Midbrain (tissue), 1 donor: ENCODE data around the gene SEPTIN7.
A peak's percentile ranks its signal among the peaks of the same experiment; 100 is the strongest.
"Not testable (repeated sequence)": the region's sequence is repeated elsewhere in the genome, so short reads cannot be mapped to it uniquely, and the experiment has no call there.

Source experiments
- DNase-seq: peaks from one replicate; lab custom pipeline; 2025; lab: John Stamatoyannopoulos, UW

SEPTIN7 gene

DNA sequence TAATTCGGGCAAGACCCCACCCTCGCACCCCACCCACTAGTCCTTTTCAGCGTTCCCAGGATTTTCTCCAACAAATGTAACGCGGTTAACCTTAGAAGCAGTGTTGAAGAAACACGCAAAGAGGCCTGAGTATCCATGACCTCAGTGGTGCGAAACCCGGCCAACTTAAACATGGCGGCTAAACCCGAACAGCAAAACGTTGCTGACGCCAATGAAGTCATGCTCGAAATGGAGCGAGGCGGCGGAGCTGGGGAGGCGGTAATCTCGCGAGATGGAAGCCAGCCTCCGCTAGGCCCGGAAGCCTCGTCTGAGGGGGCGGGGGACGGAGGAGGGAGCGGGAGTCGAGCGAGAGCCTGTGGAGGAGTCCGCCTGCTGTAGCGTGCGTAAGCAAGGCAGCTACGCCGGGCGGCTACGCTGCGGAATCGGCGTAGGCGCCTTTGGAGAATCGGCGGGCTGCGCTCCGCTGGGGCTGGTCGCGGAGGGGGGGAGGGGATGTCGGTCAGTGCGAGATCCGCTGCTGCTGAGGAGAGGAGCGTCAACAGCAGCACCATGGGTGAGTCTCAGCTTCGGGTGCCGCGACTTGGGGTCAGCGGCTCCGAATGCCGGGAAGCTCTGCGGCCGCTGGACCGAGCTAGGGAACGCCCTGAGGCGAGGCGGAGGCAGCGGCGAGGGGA lies at the start of gene SEPTIN7:
SEPTIN7 (plus strand) TSS at position 340 of the 674 bp plus-strand sequence; CDS start at position 493, 153 bp downstream.
- peak; percentile 99 for DNase-seq

DNA sequence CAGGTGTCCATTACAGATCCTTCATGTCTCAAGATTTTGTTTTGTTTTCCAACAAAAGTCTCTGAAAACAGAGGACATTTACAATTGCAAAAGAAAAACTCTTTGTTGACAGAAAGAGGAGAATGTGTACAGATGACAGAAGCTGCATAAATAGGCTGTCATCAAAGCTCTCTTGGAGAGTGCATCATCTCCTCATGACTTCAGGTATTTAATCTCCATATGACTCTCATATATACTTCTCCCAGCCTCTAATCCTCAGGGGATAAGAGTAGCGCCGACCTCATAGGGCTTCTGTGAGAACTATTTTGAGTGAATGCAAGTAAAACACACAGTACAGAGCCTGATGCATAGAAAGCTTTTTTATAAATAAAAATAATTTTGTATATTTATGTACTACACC lies 48.1 kb upstream of the SEPTIN7 start:
- DNase-seq: no peak

DNA sequence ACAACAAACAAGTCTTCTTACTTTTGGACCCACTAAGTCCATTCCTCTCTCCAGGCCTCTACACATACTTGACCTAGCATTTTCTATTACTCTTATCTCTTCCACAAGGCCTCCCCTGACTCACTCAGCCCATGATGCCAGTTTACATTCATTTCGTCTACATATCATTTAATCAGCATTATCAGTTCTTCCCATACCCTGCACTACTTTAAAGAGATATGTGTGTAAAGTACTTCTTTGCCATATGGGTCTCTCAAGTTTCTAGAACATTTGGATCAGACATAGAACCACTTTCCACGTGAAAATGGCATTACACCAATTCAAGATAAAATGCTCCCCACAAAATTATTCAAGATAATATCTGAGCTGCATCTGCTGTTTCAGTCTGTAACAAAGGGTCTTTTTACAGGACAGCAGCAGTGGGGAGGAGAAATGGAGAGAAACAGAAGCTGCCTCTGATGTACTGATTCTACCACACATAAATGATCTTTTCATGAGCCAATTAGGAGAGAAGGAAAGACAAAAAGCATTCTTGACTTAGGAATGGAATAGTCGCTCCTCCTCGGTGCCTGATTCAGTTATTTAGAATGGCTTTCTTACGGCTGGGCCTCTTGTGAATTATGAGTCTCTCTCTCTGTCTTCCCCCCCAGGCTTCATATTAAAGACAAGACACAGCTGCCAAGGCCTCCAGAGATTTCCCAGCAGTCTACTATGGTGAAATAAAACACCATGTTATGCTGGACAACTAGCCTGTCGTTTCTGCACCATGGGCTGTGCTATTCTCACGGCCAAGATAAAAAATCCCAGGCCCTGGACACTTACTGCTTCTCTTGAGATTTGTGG lies 46.9 kb upstream of the SEPTIN7 start:
- peak; percentile 77 for DNase-seq

DNA sequence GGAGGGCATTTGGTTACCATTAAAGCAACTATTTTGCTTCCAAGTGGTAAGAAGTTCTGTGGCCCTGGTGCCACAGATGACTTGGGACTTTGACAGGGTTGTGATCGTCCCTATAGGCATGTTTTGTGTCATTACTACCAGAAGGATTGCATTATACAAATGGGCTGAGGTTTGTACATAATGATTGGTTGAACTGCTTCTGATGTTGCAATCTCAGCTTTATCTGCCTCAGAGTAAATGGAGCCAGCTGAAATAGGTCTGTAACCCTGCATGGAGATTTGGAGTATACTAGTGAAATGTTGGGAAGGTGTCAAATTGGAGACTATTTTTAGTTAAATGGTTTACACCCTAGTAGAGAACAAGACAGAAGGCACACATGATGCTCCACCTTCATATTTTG lies 46.1 kb upstream of the SEPTIN7 start:
- DNase-seq: no peak

DNA sequence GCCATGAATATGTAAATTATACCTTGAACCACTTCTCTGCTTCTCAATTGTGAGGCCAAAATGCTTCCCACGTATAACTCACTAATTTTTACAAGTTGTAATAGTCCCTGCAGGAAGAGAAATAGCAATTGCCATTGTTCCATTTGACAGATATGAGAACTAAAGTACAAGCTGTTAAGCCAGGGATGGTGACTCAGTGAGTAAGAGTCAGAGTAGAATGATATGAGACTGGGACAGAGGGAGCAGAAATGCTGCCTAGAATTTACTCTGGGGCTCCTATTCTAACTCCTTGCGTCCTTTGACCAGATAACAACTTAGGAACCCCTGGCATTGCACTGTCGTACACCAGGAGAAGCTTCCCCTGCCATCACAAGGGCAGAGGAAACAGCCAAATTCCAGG lies 45.1 kb upstream of the SEPTIN7 start:
- DNase-seq: no peak

DNA sequence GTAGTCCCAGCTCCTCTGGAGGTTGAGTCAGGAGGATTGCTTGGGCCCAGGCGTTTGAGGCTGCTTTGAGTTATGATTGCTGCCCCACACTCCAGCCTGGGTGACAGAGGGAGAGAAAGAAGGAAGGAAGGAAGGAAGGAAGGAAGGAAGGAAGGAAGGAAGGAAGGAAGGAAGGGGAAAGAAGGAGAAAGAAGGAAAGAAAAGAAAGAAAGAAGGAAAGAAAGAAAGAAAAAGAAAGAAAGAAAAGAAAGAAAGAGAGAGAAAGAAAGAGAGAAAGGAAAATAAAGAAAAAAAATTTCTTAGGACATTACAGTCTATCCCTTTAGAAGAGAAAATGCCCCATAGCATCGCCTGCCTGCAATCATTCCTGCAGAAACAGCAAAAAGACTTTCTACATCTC lies 44.4 kb upstream of the SEPTIN7 start:
- DNase-seq: not testable (repeated sequence)

DNA sequence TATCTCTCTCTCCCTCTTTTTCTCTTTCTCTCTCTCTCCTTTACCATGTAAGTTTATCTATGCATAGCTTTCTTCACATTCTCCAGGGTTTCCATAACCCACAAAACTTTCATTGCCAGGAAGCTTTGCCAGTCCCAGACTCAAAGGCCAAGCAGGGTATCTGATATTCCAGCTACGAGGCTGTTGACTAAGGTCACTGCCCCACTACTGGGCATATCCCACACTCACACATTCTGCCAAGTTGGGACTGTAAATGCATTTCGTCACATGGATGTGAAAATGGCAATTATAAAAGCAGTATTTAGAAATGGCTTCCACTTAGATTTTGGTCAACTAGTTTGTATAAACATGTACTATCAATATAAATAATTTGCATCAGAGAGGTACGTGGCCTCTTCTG lies 43.3 kb upstream of the SEPTIN7 start:
- no peak for DNase-seq

DNA sequence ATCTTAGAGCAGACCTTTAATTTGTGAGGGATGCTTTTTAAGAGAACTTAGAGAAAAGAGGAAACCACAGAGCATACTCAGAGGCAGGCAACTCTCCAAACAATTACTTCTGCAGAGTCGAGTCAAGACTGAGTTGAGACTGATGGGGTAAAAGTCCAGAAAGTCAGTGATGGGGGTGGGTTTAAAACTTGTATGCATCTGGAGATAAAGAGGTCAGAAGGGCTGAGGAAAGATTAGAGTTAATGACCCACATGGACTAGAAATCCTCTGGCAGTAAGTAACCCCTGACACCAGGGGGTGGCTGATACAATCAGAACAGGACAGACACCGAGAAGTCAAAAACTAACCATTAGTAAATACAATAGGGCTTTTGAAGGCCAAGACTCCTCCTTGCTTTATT lies 42.4 kb upstream of the SEPTIN7 start:
- DNase-seq: no peak

DNA sequence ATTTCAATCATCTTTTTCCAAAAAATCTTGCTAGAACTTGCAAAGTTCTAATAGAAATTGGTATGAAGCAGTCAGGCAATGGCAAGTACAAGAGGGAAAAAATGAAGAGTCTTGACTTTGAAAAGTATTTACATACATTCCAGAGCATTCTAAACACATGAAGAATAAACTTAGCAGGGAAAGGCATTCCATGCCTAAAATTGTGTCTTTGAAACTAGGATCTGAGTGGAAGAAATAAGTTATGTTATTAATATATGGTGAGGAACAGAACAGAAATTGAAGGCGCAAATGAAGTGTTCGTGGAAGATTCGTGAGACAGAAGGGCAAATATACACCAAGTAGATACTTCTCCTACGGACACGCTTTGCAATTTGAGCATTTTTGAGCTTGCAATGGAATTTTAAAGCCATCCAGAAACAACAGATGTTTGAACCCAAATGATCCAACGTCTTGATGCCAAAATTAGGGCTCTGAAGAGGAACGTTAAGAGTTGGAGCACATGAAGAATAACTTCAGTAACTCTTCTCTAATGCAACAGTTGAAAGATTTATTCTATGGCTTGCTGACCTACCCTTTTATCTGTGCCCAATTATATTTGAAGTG lies 40.6 kb upstream of the SEPTIN7 start:
- DNase-seq: no peak

DNA sequence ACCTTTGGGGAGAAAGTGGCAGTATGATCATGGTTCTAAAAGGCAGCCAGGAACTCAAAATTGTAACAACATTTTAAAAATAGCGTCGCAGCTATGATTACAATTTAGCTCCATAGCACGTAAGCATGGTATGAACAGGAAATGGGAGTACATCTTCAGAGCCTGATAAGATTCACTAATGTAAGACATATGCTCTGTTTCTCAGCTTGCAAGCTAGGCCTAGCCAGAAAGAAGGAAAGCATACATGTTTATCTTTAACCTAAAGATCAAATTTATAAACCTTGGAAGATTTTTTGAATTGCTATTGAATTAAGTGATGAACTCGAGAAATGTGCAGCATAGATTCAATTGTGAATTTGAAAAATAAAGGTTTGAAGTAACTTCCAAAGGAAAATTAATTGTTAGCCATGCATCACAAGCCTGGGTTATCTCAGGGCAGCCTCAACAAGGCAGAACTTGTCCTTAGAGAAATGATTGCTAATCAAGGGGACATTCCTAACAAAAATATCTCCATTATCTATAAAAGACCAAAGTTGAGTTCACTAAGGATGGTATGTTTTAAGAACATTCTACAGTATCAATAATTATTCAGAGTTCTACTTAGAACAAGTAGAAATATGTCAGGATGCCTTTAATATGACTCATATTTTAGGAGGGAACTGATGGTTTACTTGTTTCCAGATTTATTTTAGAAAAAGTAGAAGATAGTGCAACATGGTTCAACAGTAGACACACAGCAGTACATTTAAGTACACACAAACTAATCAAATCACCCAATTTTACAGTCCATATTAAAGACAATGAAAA lies 38.8 kb upstream of the SEPTIN7 start:
- no peak for DNase-seq

DNA sequence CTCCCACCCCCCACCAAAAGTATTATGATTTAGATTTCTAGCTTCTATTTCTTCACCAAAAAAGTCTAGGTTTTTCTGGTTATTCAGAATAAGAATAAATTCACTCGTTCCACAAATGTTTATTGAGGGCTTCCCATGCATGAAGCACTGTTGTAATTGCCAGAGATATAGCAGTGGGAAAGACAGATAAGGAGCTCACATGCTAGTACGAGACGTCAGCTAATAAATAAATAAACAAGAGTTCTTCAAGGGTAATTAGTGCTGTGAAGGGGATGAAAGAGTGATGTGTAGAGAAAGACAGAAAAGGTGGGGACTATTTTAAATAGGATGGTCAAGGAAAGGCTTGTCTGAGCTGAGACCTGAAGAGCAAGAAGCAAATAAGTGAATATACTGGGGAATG lies 38.1 kb upstream of the SEPTIN7 start:
- DNase-seq: no peak

DNA sequence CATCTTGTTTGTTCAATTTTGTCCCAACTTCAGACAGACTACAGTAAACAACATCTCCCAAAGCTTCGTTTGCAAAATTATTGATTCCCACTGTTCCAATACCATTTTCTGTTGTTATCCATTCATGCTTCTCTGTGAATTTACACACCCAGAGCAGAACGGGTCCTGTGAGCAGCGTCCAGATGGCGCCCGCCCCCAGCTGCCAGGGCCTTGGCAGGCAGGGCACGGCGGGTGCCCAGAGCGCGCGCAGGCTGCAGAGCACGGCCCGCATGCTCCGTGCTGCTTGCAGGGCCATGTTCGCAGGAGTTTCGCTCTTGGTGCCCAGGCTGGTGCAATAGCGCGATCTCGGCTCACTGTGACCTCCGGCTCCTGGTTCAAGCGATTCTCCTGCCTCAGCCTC lies 32.5 kb upstream of the SEPTIN7 start:
- DNase-seq: no peak

DNA sequence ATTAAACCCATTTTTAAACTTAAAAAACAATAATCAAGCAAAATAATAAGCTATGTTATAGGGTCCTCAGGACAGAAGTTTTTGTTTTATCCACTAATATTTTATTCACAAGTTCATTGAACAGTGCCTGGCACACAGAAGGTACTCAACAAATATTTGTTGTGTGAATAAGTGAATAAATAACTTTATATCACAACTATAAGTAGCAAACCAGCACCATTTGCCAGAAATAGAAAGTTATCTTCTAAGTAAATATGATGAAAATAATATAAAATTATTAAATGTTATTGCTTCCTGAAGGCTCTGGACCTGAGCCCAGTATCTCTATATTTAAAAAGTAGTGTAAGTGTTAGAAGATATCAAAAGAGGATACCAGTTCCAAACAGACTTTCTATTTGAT lies 29.1 kb upstream of the SEPTIN7 start:
- no peak for DNase-seq

DNA sequence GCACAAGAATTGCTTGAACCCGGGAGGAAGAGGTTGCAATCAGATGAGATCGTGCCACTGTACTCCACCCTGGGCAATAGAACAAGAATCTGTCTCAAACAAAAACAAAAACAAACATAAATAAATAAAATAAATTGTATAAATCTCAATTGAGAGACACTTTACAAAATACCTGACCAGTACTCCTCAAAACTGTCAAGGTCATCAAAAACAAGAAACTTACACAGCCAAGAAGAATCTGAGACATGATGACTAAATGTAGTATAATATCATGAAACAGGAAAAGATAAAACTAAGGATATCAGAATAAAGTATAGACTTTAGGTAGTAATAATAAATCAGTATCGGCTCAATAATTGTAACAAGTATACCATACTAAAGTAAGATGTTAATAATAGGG lies 26.9 kb upstream of the SEPTIN7 start:
- DNase-seq: no peak

DNA sequence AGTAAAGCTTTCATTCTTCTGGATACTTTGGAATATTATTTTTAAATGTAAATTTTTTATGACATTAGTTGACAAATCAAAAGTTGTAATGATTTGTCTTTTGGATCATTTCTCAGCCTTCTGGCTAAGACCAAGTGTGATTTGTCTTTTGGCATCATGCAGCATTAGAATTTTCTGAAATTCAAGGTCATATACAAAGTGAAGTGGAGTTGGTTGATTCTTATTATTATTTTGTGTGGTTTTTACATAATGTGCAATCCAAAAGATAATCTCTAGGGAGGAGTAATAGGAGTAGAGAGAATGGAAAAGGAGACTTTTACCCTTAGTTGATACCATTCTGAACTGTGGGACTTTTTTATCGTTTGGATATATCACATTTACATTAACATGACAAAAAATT lies 24.2 kb upstream of the SEPTIN7 start:
- no peak for DNase-seq

DNA sequence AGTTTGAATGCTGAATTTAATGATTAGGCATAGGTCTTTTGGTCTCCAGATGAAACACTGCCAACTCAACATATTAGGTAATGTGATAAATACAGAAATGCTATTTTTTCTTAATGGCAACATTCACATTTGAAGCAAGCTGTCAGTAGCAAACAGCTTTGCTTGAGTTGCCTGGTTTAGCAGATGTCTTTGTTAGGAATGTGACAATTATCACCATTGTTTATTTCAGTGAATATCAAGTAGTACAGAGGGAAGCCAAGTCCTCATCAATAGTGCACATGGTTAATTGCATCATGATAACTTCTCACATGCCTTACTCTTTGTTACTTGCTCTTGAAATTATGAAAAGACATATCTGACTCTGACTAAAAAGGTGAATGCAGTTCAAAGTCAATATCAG lies 23.7 kb upstream of the SEPTIN7 start:
- DNase-seq: peak; percentile 62

DNA sequence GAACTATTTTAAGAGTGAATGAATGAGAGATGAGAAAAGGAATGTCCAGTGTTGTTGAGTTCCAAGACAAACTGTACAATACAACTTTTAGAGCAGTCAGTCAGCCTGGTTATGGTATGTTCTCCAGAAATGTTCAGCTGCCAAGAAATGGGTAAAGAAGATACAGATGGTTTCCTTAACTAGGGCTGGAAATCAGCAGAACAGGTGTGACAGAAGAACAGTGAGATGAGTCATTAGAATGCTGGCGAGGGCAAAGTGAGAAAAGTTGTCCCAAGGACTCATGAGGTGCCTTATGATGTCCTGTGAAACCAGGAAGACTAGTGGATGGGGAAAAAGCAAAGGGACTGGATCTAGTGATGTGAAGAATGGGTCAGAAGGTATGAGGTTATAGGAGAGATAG lies 20.8 kb upstream of the SEPTIN7 start:
- DNase-seq: no peak

DNA sequence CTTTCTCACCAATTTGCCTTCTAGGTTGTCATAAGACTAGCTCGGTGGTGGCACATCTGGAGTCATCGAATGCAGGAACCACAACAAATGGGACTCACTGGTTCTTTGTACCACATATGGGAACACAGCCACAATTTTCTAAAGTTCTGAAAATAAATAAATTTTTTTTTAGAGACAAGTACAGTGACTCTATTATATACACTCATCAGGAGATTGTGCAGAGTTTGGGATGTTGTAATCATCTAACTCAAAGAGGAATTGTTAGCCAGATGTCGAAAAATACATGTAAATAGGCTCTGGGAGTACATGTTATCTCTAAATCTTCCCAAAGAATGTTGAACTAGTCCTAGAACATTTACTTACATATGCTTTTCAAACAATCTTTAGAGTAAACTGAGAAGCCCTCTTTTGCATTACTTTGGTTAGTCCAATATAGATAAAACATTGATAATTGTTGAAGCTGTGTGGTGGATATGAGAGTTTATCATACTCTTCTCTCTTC lies 19.6 kb upstream of the SEPTIN7 start:
- peak; percentile 61 for DNase-seq

DNA sequence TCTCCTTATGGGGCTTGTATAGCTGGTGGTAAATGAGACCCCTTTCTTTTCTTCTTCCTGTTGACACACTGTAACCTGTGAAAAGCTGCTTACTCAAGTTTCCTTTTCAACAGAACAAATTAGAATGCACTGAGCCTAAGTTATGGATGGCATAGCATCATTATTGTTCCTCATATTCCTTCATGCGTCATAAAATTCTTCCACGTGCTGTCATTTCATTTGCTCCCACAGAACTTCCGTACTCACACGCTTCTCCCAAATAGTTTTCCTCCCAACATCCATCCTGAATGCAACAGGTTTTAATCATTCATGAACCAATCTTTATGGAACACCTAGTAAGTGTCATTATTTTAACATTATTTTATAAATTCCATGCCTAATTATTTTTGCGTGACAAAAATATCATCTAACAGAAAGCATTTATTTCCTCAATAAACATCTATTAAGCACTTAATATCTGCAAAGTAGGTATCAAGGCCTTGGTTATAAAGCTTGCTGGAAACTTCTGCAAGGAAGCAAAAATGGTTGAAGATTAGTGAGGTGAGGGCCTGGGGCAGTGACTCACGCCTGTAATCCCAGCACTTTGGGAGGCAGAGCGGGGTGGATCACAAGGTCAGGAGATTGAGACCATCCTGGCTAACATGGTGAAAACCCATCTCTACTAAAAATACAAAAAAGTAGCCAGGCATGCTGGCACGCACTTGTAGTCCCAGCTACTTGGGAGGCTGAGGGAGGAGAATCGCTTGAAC lies 18.9 kb upstream of the SEPTIN7 start:
- no peak for DNase-seq

DNA sequence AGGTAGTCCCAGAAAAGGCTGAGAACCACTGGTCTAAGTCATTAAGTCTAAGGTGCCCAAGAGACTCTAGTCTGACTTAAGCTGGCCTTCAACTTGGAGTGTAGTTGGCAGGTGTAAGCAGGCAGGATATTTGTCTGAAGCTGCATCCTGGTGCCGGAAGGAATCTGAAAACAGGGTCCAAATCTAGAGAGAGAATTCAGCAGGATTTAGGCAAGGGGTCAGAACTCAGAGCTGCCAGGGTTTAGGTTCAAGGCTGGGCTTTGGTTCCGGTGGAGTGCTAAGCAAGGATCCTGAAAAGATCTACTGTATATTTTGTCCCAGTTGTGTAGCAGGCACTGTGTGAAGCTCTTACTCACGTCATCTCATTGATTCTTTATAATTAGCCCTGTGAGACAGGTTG lies 16.5 kb upstream of the SEPTIN7 start:
- DNase-seq: no peak

DNA sequence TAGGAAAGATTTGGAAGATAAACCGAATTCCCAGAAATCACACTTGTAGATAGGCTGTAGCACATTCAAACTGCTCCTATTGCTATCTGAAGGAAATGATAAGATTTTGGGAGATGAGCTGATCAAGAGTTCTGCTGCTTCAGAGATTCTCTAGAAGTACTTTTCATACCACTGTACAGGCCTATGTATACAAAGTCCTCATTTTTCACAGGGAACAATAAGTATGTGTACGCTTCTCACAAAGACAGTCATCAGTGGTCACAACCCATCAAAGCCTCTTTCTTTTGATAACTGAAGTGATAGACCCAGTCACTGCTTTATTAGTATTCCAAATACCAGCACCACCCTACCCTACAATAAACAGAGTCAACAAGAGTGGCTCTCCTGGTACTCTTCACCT lies 15.6 kb upstream of the SEPTIN7 start:
- DNase-seq: peak; percentile 74
